Mononuclear cell (primary cell): Measurements from ENCODE around the gene TUBGCP2. TPM values are rescaled to one million over a fixed set of nuclear protein-coding genes. Genes with fewer than 3 reads are reported as not detected.

Experiments used
- H3K27me3 ChIP-seq: 2 replicates; pipeline ENCODE4 v1.6.0; 2011; ENCODE audit warnings: low read length, control low read depth; ENCODE audit not compliant: insufficient read depth
- H3K4me1 ChIP-seq: 2 replicates; pipeline ENCODE4 v1.5.1; 2011; ENCODE audit warnings: mild to moderate bottlenecking, low read length, control low read depth; ENCODE audit not compliant: insufficient read depth
- H3K4me3 ChIP-seq: 2 replicates; pipeline ENCODE4 v1.5.1; 2011; ENCODE audit warnings: mild to moderate bottlenecking, low read length, moderate library complexity
- H3K9me3 ChIP-seq: 2 replicates; pipeline ENCODE4 v1.5.1; 2011; ENCODE audit warnings: low read depth, mild to moderate bottlenecking, control low read depth, low read length
- total RNA-seq: library from RNA; depleted of rRNA; stranded (reverse); fragments of >200 nt; gene quantifications from one replicate; pipeline ENCODE4 v1.2.3, GENCODE V29; 2012

Gene TUBGCP2
- total RNA-seq, 1 donor, result 54.9 TPM

DNA sequence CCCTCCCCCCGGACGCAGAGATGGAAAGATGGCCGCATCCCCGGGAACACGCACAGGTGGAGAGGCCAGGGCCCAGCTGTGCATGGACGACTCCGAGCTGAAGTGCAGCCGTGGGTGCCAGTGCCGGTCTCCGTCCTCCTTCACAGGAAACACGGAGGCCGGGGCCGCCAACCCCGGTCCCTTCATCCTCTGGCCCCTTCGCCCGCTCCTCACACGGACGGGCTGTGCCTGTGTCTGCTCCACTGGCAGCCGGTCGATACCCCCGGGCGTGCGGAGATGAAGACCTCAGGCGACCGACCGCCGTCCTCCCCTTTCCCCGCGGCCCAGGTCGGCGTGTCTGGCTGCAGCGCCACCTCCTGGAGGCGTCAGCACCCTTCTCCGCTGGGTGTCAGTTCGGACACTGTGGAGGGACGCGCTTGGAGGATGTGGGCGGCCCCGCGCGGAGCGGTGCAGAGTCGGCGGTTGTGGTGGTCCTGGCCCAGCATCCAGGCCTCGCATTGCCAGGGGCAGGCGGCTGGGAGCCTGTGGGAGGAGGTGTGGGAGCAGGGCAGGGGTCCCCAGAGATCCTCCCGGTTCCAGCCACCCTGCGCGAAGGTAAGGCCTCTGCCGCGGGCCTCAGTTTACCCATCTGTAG is 9.9 kb upstream of the TUBGCP2 start:
- H3K27me3 ChIP-seq, result peaks cover 5% of the 10 kb centered on the region
- H3K4me1 ChIP-seq, result peaks cover 7% of the 10 kb centered on the region
- H3K9me3 ChIP-seq, result no peaks in the 10 kb centered on the region
- no peak overlapping the region for H3K4me3 ChIP-seq

DNA sequence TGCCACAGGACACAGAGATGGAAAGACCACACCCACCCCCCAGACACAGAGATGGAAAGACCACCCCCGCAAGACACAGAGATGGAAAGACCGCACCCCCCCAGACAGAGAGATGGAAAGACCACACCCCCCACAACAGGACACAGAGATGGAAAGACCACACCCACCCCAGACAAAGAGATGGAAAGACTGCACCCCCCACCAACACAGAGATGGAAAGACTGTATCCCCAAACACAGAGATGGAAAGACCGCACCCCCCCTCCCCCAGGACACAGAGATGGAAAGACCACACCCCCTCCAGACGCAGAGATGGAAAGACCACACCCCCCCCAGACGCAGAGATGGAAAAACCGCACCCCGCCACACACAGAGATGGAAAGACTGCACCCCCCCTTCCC is 8.1 kb upstream of the TUBGCP2 start:
- peaks cover 5% of the 10 kb centered on the region for H3K27me3 ChIP-seq

GRCh38 chr10:133316266-133316665 is 7.6 kb upstream of the TUBGCP2 start:
- peaks cover 5% of the 10 kb centered on the region for H3K27me3 ChIP-seq
- H3K4me1 ChIP-seq, result peaks cover 7% of the 10 kb centered on the region
- H3K9me3 ChIP-seq, result no peaks in the 10 kb centered on the region
- no peak overlapping the region for H3K4me3 ChIP-seq

More for the DNA sequence above, 8.1 kb upstream of the TUBGCP2 start:
- H3K4me1 ChIP-seq, result peaks cover 7% of the 10 kb centered on the region
- H3K9me3 ChIP-seq, result no peaks in the 10 kb centered on the region
- H3K4me3 ChIP-seq, result no peak overlapping the region

DNA sequence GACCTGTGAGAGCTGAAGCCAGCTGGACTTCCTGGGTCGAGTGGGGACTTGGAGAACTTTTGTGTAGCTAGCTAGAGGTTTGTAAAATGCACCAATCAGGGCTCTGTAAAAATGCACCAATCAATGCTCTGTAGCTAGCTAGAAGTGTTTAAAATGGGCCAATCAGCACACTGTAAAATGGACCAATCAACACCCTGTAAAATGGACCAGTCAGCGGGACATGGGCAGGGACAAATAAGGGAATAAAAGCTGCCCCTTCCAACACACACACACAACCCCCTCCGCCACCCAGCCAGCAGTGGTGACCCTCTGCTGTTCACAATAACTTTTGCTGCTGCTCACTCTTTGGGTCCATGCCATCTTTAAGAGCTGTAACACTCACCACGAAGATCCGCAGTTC is 7.2 kb upstream of the TUBGCP2 start:
- Histone ChIP-seq H3K4me3 (no peak overlapping the region), H3K27me3 (peaks cover 5% of the 10 kb centered on the region), H3K4me1 (peaks cover 7% of the 10 kb centered on the region), H3K9me3 (no peaks in the 10 kb centered on the region)

GRCh38 chr10:133314911-133315310 is 6.2 kb upstream of the TUBGCP2 start:
- Histone ChIP-seq H3K4me1 (peaks cover 7% of the 10 kb centered on the region), H3K4me3 (no peak overlapping the region), H3K9me3 (no peaks in the 10 kb centered on the region), H3K27me3 (peaks cover 5% of the 10 kb centered on the region)

DNA sequence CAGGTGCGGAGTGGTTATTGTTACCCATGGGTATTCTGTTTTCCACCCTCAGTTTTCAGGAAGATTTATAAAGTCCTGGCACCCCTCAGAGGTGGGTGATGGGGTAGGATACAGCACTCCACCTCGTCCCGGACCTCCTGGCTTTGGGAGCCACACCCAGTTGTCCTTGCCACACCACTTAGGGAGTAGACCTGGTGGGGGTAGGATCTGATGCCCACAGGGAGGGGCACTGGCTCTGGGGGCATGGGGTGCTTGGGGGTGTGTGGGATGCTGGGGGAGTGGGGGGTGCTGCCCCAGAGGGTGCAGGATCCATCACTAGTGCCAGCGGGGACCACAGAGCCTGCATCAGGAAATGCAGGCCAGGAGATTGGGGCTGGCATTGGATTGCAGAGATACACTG is 4.5 kb upstream of the TUBGCP2 start:
- no peaks in the 10 kb centered on the region for H3K27me3 ChIP-seq
- H3K9me3 ChIP-seq, result no peaks in the 10 kb centered on the region
- H3K4me1 ChIP-seq, result peaks cover 8% of the 10 kb centered on the region
- no peak overlapping the region for H3K4me3 ChIP-seq

DNA sequence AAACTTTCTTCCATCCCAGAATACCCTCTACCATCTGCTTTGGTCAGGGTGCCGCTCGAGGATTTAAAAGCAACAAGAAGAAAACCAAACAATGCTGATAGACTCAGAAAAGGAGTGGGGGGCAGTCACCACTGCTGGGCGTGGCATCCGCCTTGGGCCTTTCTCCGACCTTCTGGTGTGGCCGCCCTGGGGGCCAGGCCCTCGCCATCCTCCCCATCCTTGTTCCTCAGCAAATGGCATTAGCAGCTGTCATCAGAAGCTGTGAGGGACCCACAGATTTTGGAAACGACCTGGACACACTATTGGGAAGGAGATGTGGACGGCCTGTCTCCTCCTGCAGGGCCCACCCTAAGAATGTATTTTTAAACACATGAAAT is 4.1 kb upstream of the TUBGCP2 start:
- Histone ChIP-seq H3K9me3 (no peaks in the 10 kb centered on the region), H3K27me3 (no peaks in the 10 kb centered on the region), H3K4me1 (peaks cover 12% of the 10 kb centered on the region), H3K4me3 (no peak overlapping the region)

DNA sequence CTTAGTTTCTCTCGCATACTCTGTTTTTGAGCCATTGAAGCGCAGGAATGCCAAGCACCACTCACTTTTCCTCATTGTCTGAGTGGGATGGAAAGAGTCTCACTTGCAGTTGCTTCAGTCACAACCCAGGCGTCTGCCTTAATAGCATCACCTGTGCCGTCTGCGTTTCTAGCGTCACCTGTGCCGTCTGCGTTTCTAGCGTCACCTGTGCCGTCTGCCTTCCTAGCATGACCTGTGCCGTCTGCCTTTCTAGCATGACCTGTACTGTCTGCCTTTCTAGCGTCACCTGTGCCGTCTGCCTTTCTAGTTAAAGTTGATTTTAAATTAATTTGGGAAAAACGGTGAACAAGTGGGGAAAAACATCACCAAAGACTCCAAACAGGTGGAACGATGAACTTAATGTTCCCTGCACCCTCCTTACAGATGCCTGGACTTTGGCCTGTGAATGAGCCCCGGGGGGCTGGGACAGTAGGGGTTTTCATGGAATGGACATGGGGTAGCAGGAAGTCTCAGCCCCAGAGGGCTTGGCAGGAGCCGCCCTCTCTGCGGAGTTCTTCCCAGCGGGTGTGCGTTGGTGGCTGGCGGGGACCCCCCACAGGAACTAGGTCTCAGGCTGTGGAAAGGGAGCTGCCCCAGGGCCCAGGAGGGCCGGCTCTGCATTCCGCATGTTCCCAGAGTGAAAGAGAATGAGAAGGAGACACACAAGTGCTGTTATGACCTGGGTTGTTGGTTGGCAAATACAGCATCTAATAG is 3.5 kb upstream of the TUBGCP2 start:
- no peaks in the 10 kb centered on the region for H3K9me3 ChIP-seq

DNA sequence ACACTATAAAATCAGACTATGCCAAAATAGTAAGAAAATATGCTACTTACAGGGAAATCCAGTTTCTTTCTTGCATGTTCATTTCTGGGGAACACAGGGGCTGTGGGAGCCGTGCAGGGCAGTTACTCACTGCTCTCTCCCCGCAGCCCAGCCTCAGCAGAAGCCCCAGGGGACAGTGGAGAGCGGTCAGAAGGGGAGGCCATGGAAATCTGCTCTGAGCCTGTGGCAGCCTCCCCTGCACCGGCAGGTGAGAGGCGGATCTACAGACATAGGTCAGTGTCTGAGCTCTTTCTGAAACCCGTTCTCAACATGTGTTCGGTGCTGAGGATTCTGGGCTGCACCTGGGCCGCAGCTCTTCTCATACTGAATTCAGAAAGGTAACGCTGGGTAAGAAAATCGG is 2.9 kb upstream of the TUBGCP2 start:
- Histone ChIP-seq H3K9me3 (no peaks in the 10 kb centered on the region), H3K4me3 (no peak overlapping the region), H3K27me3 (no peaks in the 10 kb centered on the region), H3K4me1 (peaks cover 24% of the 10 kb centered on the region)

More for the DNA sequence above, 3.5 kb upstream of the TUBGCP2 start:
- Histone ChIP-seq H3K27me3 (no peaks in the 10 kb centered on the region), H3K4me1 (peaks cover 18% of the 10 kb centered on the region), H3K4me3 (no peak overlapping the region)

DNA sequence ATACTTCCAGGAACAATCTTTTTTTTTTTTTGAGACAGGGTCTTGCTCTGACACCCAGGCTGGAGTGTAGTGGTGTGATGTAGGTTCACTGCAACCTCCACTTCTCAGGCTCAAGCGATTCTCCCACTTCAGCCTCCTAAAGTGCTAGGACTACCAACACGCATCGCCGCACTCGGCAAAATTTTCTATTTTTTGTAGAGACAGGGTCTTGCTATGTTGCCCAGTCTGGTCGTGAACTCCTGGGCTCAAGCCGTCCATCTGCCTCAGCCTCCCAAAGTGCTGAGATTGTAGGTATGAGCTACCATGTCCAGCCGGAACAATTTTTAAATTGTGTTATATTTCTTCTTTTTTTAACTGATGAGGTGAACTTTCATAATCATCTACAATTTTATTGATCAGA is 2.1 kb upstream of the TUBGCP2 start:
- Histone ChIP-seq H3K4me3 (no peak overlapping the region), H3K9me3 (no peaks in the 10 kb centered on the region), H3K4me1 (peaks cover 32% of the 10 kb centered on the region), H3K27me3 (no peaks in the 10 kb centered on the region)

GRCh38 chr10:133310399-133310755 is 1.7 kb upstream of the TUBGCP2 start:
- Histone ChIP-seq H3K4me3 (no peak overlapping the region), H3K4me1 (peaks cover 36% of the 10 kb centered on the region), H3K9me3 (no peaks in the 10 kb centered on the region), H3K27me3 (no peaks in the 10 kb centered on the region)

DNA sequence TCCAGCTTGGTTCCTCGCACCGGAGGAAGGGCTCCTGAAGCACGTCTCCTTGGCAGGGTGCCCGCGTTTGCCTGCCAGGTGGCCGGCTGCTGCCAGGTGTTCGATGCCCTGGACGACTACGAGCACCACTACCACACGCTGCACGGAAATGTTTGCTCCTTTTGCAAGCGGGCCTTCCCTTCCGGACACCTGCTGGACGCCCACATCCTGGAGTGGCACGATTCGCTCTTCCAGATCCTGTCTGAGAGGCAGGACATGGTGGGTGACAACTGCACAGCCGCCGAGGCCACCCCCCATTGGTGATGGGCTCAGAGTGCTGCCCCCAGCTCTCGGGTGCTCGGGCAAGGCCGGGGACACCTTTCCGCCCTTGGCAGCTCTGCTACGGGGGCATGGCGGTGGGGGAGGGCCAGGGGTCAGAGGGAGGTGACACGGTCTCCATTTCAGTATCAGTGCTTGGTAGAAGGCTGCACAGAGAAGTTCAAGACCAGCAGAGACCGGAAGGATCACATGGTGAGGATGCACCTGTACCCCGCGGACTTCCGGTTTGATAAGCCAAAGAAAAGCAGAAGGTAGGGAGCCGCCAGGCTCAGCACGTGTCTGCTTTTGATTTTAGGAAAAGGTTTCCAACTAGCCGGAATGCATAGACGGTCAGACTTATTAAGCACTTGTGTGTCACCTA is 1.2 kb upstream of the TUBGCP2 start:
- H3K4me1 ChIP-seq, result peaks cover 39% of the 10 kb centered on the region
- H3K27me3 ChIP-seq, result no peaks in the 10 kb centered on the region
- no peak overlapping the region for H3K4me3 ChIP-seq
- H3K9me3 ChIP-seq, result no peaks in the 10 kb centered on the region

DNA sequence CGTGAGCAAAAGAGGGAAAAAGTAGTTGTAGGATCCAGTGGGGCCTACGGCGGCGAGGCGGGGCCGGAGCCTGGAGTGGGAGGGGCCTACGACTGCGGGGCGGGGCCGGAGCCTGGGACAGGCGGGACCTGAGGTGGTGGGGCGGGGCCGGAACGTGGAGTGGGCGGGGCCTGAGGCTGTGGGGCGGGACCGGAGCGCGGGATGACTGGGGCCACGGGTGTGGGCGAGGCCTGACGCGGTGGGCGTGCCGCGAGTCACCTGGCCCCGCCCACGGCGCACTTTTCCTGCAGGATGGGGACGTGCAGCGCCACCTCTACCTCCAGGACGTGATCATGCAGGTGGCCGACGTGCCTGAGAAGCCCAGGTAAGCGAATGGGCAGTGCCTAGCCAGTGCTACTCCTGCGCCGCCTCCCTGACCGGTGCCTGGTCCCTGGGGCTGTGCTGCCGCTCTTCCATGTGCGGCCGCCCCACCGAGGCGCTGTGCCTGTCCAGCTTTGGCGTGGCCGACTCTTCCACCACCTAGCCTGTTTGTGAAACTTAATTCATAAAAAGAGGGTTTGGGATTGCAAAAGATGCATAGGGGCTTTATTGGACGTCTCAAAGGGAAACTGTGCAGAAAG is 538 bp upstream of the TUBGCP2 start:
- H3K9me3 ChIP-seq, result no peaks in the 10 kb centered on the region
- peak overlapping the region; percentile 93 for H3K4me3 ChIP-seq
- H3K27me3 ChIP-seq, result no peaks in the 10 kb centered on the region
- H3K4me1 ChIP-seq, result peaks cover 39% of the 10 kb centered on the region

DNA sequence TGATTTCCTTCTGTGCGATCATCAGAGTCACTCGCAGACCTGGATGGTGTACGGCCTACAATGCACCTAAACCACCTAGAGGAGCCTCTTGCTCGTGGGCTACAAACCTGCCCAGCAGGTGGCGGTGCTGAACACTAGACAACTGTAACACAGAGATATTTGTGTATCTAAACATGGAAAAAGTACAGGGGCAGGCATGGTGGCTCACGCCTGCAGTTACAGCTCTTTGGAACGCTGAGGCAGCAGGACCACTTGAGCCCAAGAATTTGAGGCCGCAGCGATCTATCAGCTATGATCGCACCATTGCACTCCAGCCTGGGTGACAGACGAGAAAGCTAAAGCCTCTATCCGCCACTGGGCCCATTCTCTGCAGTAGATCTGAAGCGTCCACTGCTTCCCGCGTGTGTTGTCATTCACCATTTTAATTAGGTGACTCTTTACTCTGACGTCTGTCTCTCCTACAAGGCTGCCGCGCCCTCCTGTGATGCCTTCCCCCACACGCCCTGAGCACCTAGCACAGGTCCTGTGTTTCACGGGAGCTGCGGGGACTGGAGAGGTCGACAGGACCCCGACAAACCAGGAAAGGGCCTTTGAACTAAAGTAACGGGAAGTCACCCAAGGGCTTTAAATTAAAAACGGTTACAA is 774 bp downstream of the TUBGCP2 start:
- H3K9me3 ChIP-seq, result no peaks in the 10 kb centered on the region
- no peaks in the 10 kb centered on the region for H3K27me3 ChIP-seq
- H3K4me3 ChIP-seq, result peak overlapping the region; percentile 93
- H3K4me1 ChIP-seq, result peaks cover 39% of the 10 kb centered on the region

DNA sequence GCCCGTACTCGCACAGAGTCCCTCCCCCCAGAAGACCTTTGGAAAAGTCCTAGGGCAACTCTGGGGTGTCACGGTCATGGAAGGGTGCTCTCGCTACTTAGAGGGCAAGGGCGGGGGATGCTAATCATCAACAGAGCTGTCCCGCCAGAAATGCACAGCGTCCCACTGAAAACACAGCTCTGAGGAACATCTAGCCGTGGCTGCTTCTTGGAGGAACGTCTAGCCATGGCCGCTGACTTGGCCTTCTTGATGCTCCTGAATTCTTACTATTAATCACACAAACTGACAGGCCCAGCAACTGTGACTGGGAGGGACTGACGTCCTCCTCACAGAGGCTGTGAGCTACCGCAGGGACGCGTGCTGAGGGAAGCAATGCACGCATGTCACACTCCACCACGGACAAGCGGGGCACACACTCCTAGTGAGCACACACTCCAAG is 1.7 kb downstream of the TUBGCP2 start:
- Histone ChIP-seq H3K9me3 (no peaks in the 10 kb centered on the region), H3K4me3 (no peak overlapping the region), H3K4me1 (peaks cover 39% of the 10 kb centered on the region), H3K27me3 (no peaks in the 10 kb centered on the region)
